GM21360 (cell line): ENCODE measurements around the gene GABRB1.

Experiments
- ATAC-seq: cut with Tn5 transposase; IDR thresholded peaks from one replicate; pipeline ENCODE4 v1.9.1; 2021; ENCODE audit warnings: mild to moderate bottlenecking, moderate library complexity; ENCODE audit not compliant: unreplicated experiment

GABRB1 gene

DNA sequence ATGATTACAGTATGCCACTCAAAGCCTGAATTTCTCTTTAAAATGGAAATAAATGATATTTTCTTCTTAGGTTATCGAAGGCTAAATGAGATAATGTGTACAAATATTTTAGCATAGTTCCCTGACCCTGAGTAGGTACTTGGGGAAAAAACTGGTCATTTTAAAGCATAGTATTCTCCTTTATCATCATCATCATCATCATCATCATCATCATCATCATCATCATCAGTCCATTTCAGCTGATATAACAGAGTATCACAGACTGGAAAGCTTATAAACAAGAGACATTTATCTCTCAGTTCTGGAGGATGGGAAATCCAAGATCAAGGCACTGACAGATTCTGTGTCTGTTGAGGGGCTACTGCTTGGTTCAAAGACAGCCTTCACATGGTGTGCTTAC is 13.9 kb downstream of the GABRB1 start:
- ATAC-seq: no peak

DNA sequence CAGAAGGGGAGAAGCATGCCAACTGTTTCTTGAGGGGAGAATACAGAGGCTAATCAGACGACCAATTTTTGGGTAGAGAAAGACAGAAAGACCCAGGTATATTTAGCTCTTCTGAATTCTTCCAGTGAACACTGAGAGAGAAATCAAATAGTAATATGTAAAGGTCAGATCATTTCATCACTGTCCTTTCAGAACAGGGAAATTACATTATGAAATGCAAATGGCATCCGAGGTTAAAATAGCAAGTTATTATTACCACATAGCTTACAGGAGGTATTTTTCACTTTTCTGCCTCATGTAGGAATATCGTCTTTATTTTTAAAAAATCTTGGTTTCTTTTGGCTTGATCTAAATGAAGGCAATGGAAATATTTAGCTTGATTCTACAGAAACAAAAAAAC is 18.0 kb downstream of the GABRB1 start:
- no peak for ATAC-seq

DNA sequence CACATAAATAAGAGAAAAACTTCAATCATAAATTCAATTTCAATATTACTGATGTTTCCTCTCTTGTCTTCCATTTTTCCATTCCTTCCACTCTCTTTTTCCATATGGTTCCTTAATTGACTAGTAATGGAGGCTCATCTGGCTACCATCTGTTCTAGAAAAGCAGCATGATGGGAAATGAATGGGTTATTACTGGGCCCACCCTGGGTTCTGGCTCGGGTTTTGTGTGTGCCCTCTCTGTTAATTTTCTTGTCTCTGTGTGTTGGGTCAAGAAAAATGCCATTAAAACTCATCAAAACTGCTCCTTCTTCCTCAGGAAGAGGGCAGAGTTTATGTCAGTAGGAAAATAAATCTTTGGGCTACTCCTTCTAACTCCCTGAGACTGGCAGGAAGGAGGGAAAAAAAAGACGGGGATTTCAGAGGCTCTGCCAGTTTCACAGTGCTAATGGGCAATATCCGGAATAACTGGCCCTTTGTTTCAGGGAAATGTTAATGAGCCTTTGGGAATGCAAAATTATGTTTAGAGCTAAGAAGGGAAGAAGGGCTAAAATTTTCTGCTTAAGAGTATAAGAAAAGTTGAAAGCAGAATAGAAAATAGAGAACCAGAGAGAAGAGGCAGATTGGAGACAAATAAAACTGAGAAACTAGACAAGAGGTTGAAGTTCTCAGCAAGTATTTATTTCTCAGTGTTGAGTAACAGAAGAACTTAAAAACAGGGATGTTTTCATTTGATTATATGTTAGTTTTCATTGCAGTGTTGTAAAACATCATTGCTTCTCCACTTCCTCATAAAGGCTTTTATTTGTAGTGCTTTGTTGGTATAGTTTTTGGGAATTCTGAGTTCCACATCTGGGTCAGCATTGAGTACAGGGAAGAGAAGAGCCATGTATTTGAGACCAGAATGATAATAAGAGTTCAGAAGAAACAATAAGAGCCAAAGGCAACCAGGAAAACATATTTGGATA is 19.7 kb downstream of the GABRB1 start:
- ATAC-seq: no peak

DNA sequence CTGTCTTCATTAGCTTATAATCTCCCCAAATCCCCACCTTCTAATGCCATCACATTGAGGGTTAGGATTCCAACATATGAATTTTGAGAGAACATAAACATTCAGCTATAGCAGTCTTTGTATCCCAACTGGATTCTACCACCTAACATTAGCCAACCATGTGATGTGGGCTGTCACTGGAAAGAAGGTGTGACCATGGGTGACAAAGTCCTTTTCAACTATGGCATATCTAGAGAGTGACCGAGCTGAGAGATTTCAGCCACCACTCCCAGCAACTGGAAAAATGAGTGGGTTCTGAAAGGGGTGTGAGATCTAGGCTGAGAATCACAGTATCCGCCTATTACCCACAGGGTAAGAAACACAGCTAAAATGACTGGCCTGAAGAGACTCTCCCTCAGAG is 22.1 kb downstream of the GABRB1 start:
- ATAC-seq: no peak

DNA sequence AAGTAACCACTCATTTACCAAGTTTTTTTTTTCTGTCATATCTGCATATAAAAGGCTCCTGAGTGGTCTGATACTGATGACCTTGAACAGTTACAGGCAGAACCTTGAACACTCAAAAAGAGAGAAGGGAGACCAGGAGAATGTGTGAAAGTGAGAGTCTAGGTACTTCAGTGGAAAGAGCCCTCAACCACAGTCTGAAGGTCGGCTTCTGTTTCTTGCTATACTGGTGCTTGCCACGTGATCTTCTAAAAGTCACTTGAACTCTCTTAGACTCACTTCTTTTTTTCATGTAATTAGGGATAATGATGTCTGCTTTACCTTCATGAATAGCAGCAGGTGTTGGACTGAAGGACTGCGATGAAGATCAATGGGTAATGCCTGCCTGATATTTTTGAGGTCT is 22.8 kb downstream of the GABRB1 start:
- no peak for ATAC-seq

DNA sequence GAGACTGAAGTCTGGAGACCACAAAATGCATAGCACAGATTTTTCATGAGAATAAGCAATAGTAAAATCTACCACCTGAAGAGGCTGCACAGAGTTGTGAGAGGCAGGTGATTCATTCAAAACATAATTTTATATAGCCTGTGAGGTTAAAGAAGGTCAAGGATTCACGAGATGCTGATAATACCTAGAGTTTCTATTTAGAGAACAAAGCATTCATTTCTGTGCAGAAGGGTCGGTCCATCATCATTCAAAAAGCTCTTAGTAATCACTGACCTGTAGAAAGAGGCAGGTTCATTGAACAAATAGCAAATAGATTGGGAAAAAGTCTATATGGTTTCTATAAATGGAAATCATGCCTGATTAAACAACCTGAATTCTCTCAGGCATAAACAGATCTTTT is 26.6 kb downstream of the GABRB1 start:
- no peak for ATAC-seq

DNA sequence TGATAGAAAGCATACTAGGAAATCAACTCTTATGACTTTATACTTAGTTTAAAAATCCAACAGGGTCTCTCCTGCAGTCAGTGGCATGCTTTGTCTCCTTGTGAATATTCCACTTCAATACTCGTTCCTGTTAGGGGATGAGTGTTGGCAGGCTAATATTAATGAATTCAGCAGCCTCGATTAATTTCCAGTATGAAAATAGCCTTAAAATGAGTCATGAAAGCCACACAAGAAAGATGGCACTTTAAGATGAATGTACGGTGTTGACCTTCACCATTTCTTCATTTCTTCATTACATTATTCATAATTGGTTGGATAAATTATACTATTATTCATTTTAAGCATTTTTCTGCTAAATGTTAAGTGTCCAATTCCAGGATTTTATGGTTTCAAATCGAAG is 29.2 kb downstream of the GABRB1 start:
- ATAC-seq: no peak

DNA sequence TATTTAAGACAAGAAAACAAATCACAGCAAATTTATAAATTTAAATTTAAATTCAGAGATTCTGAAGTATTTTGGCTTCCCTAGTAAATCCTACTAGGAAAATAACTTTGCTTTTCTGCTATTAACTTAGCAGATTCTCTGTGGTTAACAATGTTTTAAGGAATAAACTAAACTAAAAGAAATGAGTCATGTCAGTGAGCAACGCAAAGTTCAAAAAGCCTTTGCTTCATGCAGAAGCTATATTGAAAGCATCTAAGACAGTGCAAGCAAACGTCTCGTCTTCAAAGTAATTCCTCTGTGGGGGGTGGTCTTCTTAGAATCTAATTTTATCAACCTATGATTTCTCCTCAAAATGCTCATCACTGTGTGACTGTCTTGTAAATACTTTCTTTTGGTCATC is 30.1 kb downstream of the GABRB1 start:
- ATAC-seq: no peak

DNA sequence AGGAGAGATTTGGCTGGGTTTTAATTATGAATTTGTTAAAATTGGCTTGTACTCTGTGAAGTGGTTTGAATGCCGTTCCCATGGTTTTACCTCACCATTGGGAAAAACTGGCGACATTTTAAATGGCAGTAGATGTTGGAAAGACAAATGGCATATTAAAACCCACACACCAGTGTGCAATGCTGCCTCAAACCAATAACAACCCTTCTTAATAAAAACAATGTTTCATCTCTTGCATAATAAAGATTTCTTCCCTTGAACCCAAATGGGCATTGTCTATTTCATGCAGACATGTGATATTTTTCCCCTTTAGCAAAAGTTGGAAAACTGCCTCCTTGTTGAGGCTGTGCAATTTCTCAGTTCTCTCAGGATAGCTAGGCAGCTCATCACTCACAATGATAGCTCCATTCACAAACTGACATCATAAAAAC is 33.7 kb downstream of the GABRB1 start:
- no peak for ATAC-seq

DNA sequence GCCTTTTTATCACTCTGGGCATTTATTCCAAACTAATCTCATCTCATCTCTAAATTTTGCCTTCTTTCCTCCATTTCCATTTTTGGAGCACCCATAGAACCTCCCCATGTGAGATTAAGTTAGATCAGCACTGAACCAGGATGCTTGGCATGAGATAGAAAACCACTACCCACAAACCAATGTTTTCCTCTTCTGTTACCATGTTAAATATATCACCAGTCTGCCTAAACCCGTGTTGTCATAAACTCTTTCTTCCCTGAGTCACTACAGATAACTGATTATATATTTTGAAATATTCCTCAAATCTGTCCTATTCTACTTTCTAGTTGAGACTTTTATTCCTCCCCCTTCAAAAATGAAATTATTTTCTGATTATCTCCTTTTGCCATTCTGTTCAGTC is 37.6 kb downstream of the GABRB1 start:
- no peak for ATAC-seq

DNA sequence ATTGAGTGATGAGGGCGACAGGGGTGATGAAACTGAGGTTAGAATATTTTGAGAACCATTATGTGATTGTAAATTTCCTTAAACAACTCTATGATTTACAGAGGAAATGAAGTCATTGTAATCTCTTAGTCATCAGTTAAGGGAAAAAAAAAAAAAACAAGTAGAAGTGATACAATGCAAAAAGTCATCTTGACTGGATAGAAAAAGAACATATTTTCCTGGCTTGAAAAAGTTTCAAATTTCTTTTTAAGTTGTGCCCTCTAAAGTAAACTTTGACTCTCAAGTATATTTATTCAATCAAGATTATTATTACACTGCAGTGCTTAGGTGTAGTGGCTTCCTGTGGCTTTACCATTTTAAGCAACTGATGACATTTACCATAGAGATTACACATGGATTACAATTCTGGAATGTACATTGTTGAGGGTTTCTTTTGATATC is 40.6 kb downstream of the GABRB1 start:
- ATAC-seq: no peak

DNA sequence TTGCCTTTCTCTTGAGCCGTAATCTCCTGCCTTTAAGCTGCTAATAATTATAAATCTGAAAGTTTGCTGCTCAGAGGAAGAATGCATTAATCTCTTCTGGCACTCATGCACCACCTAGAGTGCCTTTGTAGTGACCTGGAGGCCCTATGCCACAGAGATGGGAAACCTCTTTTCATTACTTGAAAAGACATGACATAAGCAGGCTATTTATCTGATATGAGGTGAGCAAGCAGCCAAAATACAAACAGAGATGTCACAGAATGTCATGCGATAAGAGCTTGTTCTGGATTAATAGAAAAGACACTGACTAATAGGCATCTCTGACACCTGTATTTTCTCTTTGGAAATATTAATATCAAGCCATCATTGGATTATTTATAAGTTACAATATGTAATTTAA is 42.3 kb downstream of the GABRB1 start:
- ATAC-seq: no peak

DNA sequence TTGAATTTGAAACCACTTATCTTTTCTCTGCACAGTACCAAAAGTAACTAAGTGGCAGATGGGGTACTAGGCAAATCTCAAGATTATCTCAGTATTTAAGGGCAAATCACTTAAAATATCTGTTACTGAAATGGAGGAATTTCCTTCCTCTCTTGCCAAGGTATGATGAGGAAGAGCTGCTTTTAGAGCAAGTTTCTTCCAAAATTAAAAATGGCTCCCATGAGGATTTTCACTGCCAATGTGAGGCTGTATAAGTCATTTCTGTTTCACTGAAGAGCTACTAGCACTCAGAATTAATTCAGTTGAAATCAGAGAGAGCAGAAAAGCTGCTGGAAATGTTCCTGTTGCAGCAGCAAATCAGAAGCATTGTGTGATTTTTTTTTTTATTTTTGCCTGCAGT is 43.4 kb downstream of the GABRB1 start:
- ATAC-seq: no peak

DNA sequence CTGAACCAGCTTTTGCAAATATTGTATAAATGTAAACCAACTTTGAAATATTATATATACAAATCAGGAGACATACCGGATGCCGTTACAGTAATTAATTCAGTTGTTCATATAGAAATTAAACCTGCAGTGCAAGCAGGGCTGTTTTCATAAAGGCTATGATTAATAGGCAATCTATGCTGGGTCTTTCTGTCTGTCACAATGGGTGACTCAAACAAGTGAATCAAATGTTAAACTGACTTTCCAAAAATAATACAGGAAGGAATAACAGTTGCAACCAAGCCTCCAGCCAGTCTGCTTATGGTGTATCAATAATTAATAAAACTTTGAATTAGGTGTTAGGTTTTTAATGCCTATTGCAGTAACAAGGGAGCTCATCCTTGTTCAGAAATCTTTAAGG is 43.9 kb downstream of the GABRB1 start:
- ATAC-seq: no peak

DNA sequence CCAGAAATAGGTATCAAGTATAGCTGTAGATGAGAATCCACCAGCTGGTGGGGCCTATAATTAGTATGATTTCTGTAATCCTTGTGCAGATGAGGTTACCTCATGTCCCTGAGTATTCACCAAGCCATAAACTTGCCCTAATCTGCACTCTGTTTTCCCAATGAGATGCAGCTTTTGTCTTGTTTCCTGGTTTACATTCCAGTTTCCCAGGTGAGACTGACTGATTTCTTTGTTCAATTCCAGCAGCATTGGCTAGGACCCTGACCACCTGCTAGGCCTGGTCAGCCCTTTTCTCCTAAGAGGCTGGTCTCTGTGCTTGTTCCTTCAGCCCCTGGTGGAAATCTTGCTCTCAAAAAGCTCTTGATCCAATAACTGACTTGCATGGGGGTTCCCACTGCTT is 44.6 kb downstream of the GABRB1 start:
- ATAC-seq: no peak

DNA sequence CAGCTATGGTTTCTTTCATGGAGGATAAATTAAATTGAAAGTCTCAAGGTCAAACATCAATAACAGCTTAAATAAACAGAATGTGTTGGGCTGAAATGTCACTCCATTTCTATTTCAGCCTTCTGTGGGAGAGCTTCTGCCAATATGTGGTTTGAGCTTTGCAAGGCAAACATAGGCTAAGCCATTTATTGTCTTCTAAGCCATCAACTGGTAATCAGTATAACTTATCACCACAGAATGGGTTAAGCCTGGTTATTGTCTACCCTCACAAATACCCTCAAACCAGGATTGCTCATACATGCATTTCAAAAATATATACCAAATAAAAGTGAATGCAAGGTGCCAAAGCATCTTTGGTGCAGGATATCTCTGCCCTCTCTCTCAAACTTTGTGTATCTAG is 52.7 kb downstream of the GABRB1 start:
- no peak for ATAC-seq

DNA sequence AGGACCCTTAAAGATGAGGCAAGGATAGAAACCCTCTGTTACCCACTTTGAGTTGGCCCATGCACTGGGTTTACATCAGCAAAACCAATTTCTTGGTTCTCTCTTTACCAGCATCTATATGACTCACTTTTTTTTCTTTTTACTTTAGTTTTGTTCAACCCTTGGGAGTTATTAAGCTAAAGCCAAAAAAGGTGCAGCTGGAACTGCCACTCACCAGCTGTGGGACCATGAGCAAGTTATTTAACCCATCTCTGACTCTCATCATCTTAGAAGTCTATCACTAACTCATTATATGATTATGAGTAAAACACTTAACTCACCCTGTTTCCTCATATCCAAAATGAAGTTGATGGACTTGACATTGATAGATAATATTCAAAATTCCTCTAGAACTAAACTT is 53.4 kb downstream of the GABRB1 start:
- no peak for ATAC-seq

DNA sequence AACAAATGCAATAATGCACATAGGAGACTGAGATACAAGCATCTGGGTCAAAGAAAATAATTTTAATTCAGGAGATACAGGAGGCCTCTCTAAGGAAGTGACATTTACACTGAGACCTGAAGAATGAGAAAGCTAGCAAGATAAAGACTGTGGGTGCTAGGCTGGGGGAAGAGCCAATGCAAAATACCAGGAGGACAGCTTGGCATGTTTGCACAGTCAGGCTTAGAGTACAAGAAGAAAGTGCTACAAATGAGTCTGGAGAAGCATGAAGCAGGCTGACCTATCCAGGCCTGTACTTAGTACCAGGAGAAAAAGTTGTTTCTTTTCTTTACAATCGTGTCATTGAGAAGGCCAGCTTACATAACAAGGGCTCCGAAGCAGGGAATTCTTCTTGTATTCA is 56.9 kb downstream of the GABRB1 start:
- no peak for ATAC-seq

DNA sequence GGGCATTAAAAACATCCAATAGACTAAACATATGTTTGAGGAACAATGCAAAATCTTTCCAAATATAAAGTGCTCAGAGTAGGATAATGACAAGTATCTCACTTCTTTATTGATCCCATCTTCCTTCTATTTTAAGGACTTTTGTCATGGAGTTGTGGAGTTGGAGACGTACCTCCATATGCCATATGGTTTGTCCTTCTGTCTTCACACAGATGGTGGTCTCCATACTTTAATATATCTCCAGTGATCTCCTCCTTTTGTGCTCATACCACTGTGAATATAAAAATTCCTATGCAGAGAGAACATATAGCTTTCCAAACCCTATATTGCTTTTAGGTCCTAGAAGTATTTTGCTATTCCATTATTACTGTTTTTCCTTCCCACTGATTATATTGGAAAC is 64.5 kb downstream of the GABRB1 start:
- ATAC-seq: no peak

DNA sequence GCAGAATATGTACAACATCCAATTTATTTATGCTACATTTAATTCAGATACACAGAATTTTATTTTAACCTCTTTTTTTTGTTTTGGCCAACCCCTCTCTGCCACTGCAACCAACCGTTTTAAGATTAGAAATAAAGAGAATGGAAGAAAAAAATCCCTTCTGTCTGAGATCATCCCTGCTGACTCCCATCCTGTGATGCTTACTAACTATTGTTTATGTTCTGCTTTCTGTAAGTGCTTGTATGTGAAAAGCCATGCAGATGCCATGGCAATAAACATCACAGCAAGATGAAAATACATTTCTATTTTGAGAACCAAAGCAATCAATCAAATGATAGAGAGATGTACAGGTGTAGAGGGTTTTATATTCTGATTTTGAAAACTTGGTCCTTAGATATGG is 70.1 kb downstream of the GABRB1 start:
- no peak for ATAC-seq

DNA sequence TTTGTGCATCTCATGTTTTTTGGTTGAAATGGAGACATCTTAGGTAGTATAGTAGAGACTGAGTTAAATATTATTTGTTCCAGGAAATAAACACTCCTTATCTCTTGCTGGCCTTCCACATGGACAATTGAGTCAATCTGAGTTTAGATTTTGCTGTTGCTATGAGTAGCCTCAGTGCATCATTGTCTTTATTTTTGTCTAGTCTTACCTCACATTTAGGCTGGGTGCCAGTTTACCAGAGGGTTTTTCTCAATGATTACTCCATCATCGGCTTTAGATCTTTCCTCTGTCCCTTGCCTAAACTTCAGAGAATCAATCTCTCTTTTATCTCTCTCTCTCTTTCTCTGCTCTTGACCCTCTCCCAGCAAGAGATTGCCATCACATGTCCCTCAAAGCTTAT is 73.6 kb downstream of the GABRB1 start:
- no peak for ATAC-seq

DNA sequence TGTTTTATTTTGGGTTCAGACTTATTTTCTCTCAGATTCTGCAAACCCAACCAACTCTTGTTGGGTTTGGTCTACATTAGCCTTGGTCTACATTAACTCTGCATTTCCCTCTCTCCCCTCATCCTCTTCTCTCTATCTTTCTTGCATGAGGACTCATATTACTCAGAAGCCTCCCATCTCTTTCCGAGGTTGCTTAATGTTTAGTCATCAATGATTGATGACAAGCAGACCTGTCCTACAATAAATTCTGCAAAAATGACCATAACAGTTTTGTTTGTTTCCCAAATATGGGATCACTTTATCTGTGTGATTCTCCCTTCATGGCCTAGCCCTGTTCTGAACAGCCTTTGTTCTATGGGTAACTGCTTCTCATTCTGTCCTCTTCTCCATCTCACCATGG is 75.2 kb downstream of the GABRB1 start:
- no peak for ATAC-seq

DNA sequence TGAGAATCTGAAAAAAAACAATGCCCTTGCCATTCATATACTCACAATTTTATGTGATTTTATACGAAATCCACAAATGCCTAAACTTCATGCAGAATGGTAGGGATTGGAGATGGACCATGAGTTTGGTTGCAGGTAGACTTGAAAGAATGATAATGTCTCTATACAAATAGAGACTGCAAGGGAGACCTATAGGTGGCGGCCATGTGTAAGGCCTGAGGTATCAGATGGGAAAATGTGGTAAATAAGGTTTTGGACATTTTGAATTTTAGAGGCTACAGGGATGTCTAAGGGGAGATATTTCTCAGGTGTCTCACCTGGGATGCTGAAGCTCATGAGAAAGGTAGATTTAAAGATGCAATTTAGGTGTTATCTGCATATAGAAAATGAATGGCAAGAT is 78.0 kb downstream of the GABRB1 start:
- no peak for ATAC-seq
